ENCODE data around the gene ZNF672. TPM values are rescaled to one million over a fixed set of nuclear protein-coding genes. Genes with fewer than 3 reads are reported as not detected.
A peak's percentile ranks its signal among the peaks of the same experiment; 100 is the strongest.

Gene ZNF672
- total and polyA plus RNA-seq, 8 donors = 16.2 to 35.5 (median 20.1) TPM

- intact Hi-C loops (cut with DNase I) = no loop called here
- Histone ChIP-seq H3K9me3 (no peaks in the 10 kb centered on the region), H3K4me1 (peaks cover 1 to 30% of the 10 kb centered on the region in 2 donors), H3K27me3 (no peaks in the 10 kb centered on the region), H3K27ac (peak overlapping the region; percentile 15 to 74), H3K36me3 (no peaks in the 10 kb centered on the region), H3K4me3 (peak overlapping the region; percentile 59 to 61)
- TF ChIP-seq CTCF (IDR thresholded peaks at IDR 0.05) = no peak
- peak; percentile 79 for ATAC-seq
- peak; percentile 70 to 95 (median 88) for DNase-seq
These were observed 25.2 kb downstream of the ZNF672 start for GRCh38 chr1:248862998-248863881.

GRCh38 chr1:248871837-248872401 is 33.9 kb downstream of the ZNF672 start:
- no peak for ATAC-seq
- TF ChIP-seq CTCF (IDR thresholded peaks at IDR 0.05) = no peak
- DNase-seq = no peak
- Histone ChIP-seq H3K4me3 (peak overlapping the region in 1 of 2 donors; percentile 70), H3K27ac (peak overlapping the region in 1 of 2 donors; percentile 96), H3K27me3 (no peaks in the 10 kb centered on the region), H3K9me3 (no peaks in the 10 kb centered on the region), H3K4me1 (peaks cover 4 to 11% of the 10 kb centered on the region in 2 donors), H3K36me3 (no peaks in the 10 kb centered on the region)
- intact Hi-C loops (cut with DNase I) = no loop called here

GRCh38 chr1:248872752-248873408 is 34.9 kb downstream of the ZNF672 start:
- peak; percentile 71 to 85 (median 80) for DNase-seq
- Histone ChIP-seq H3K27me3 (no peaks in the 10 kb centered on the region), H3K9me3 (no peaks in the 10 kb centered on the region), H3K4me3 (peak overlapping the region; percentile 67 to 70), H3K4me1 (peaks cover 4 to 11% of the 10 kb centered on the region in 2 donors), H3K36me3 (no peaks in the 10 kb centered on the region), H3K27ac (peak overlapping the region; percentile 96 to 98)
- peak; percentile 86 for ATAC-seq
- TF ChIP-seq CTCF (IDR thresholded peaks at IDR 0.05) = no peak
- intact Hi-C loops (cut with DNase I) = no loop called here

DNA sequence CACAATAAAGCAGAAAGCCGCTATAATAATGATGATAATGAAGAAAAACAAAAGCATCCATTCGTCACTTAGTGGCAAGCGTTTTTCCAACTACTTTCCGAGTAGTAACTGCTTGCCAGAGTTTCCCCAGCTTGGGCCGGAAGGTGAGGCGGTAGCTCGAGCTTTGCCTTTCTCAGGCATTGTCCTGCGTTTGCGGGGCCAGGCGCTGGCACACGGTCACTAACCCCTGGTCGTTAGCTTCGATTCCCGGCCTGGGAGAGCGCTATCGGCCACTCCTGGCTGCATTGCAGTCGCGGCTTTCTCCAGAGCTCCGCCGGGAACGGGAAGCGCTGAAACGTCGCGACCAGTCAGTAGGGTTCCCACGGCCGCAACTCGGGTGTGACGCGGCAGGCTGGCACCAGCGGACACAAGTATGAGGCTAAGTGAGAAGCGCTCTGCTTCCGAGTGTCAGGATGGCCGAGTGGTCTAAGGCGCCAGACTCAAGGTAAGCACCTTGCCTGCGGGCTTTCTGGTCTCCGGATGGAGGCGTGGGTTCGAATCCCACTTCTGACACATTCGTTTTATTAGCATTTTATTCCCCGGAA is 35.5 kb downstream of the ZNF672 start:
- no peaks in the 10 kb centered on the region for H3K36me3 ChIP-seq
- H3K9me3 ChIP-seq = no peaks in the 10 kb centered on the region
- peak overlapping the region; percentile 67 to 70 for H3K4me3 ChIP-seq
- intact Hi-C loops (cut with DNase I) = no loop called here
- peak overlapping the region; percentile 96 to 98 for H3K27ac ChIP-seq
- ATAC-seq (peak; percentile 94), DNase-seq (peak; percentile 94 to 98 (median 96))
- no peak for TF ChIP-seq CTCF (IDR thresholded peaks at IDR 0.05)
- H3K4me1 ChIP-seq = peaks cover 4 to 11% of the 10 kb centered on the region in 2 donors
- H3K27me3 ChIP-seq = no peaks in the 10 kb centered on the region

Data from left lung (tissue), 10 donors.